Measurements from ENCODE around the gene CYFIP1. TPM values are rescaled to one million over a fixed set of nuclear protein-coding genes. Genes with fewer than 3 reads are reported as not detected.

CYFIP1 gene
- total RNA-seq, 1 experiment from 2014 or later: 159 TPM

DNA sequence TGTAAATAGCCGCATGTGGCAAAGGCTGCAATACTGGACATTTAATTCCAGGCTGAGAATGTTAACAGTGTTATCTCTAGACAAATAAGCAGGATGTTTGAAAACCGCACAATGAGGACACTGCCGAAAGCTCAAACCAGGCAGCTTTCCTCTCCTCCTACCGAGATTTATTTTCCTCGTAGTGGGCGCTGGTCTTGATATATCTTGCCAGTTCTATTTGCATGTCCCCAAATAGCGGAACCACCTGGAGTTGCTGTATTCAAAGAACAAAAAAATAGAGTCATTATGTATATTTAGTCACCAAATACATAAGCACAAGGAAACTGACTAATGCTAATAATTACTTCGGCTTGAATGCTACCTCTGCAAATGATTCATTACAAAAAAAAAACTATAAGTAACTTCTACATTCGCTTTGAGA lies 46.5 kb downstream of the CYFIP1 start:
- ATAC-seq (no peak), DNase-seq (ENCODE audit: low read depth, low spot score) (no peak)
- Histone ChIP-seq H3K4me3 (ENCODE audit: low read depth in 2 of 2, low read length in 2 of 2) (no peak overlapping the region), H3K36me3 (ENCODE audit: control insufficient read depth, insufficient read depth, low read length) (no peaks in the 10 kb centered on the region; the same call in none of the 2 replicates), H3K4me1 (ENCODE audit: control insufficient read depth, insufficient read depth, low read length) (no peaks in the 10 kb centered on the region), H3K27me3 (ENCODE audit: control insufficient read depth, insufficient read depth, low read length) (no peaks in the 10 kb centered on the region), H3K27ac (ENCODE audit: low read length) (no peak overlapping the region), H3K9me3 (ENCODE audit: control insufficient read depth, insufficient read depth, low read depth, low read length) (no peaks in the 10 kb centered on the region)
- POLR2A ChIA-PET: no interaction called here
- in situ Hi-C loops (cut with HindIII; ENCODE audit: low pct_unique_long_range_greater_than_20kb, low sequenced_read_pairs): no loop called here
- CTCF ChIA-PET: no interaction called here
- TF ChIP-seq POLR2AphosphoS5 (IDR thresholded peaks at IDR 0.05; ENCODE audit: low read depth, low read length) (no peak), TCF7L2 (IDR thresholded peaks at IDR 0.05; ENCODE audit: low read depth, low read length) (no peak), SIN3A (IDR thresholded peaks at IDR 0.05; ENCODE audit: borderline replicate concordance, insufficient read depth, low read depth, low read length) (no peak)
- TF ChIP-seq, protein P1, sequence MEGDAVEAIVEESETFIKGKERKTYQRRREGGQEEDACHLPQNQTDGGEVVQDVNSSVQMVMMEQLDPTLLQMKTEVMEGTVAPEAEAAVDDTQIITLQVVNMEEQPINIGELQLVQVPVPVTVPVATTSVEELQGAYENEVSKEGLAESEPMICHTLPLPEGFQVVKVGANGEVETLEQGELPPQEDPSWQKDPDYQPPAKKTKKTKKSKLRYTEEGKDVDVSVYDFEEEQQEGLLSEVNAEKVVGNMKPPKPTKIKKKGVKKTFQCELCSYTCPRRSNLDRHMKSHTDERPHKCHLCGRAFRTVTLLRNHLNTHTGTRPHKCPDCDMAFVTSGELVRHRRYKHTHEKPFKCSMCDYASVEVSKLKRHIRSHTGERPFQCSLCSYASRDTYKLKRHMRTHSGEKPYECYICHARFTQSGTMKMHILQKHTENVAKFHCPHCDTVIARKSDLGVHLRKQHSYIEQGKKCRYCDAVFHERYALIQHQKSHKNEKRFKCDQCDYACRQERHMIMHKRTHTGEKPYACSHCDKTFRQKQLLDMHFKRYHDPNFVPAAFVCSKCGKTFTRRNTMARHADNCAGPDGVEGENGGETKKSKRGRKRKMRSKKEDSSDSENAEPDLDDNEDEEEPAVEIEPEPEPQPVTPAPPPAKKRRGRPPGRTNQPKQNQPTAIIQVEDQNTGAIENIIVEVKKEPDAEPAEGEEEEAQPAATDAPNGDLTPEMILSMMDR (IDR thresholded peaks at IDR 0.05): no peak
- TF ChIP-seq, protein P2, sequence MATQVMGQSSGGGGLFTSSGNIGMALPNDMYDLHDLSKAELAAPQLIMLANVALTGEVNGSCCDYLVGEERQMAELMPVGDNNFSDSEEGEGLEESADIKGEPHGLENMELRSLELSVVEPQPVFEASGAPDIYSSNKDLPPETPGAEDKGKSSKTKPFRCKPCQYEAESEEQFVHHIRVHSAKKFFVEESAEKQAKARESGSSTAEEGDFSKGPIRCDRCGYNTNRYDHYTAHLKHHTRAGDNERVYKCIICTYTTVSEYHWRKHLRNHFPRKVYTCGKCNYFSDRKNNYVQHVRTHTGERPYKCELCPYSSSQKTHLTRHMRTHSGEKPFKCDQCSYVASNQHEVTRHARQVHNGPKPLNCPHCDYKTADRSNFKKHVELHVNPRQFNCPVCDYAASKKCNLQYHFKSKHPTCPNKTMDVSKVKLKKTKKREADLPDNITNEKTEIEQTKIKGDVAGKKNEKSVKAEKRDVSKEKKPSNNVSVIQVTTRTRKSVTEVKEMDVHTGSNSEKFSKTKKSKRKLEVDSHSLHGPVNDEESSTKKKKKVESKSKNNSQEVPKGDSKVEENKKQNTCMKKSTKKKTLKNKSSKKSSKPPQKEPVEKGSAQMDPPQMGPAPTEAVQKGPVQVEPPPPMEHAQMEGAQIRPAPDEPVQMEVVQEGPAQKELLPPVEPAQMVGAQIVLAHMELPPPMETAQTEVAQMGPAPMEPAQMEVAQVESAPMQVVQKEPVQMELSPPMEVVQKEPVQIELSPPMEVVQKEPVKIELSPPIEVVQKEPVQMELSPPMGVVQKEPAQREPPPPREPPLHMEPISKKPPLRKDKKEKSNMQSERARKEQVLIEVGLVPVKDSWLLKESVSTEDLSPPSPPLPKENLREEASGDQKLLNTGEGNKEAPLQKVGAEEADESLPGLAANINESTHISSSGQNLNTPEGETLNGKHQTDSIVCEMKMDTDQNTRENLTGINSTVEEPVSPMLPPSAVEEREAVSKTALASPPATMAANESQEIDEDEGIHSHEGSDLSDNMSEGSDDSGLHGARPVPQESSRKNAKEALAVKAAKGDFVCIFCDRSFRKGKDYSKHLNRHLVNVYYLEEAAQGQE (IDR thresholded peaks at IDR 0.05; ENCODE audit: insufficient read depth in 1 of 2, low read depth in 2 of 2, low read length in 1 of 2): no peak
- BruUV-seq (replicated peaks): no TSS peak
- intact Hi-C loops (cut with micrococcal nuclease; ENCODE audit: unreplicated experiment): no loop called here

DNA sequence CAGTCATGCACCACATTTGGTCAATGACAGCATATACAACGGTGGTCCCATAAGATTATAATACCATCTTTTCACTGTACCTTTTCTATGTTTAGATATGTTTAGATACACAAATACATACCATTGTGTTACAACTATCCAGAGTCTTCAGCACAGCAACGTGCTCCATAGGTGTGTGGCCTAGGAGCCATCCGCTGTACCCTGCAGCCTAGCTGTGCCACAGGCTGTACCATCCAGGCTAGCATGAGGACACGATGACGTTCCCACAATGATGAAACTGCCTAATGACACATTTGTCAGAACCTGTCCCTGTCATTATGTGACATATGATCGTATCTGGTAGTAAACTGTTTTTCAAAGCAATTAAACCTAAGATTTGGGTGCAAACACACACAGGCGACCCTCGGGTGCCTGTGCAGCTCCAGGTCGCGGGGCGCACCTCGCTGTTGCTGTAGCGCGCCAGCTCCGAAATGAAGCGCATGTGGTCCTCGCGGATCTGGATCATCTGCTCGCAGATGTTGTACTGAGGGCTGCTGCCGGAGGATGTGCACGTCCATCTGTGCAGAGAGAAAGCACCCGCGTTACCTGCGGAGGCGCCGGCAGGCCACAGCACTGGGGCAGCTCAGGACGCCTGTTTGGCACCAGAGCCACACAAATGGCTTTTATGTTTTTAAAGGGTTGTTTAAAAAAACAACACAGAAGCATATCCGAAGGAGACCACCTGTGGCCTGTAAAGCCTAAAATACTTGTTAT lies 48.2 kb downstream of the CYFIP1 start:
- Histone ChIP-seq H3K27me3 (ENCODE audit: control insufficient read depth, insufficient read depth, low read length) (no peaks in the 10 kb centered on the region), H3K36me3 (ENCODE audit: control insufficient read depth, insufficient read depth, low read length) (no peaks in the 10 kb centered on the region; the same call in none of the 2 replicates), H3K9me3 (ENCODE audit: control insufficient read depth, insufficient read depth, low read depth, low read length) (no peaks in the 10 kb centered on the region), H3K4me1 (ENCODE audit: control insufficient read depth, insufficient read depth, low read length) (no peaks in the 10 kb centered on the region), H3K4me3 (ENCODE audit: low read depth in 2 of 2, low read length in 2 of 2) (no peak overlapping the region), H3K27ac (ENCODE audit: low read length) (no peak overlapping the region)
- in situ Hi-C loops (cut with HindIII; ENCODE audit: low pct_unique_long_range_greater_than_20kb, low sequenced_read_pairs) (no loop called here), intact Hi-C loops (cut with micrococcal nuclease; ENCODE audit: unreplicated experiment) (no loop called here)
- TF ChIP-seq, protein P2 (IDR thresholded peaks at IDR 0.05; ENCODE audit: insufficient read depth in 1 of 2, low read depth in 2 of 2, low read length in 1 of 2): no peak
- no peak for TF ChIP-seq TCF7L2 (IDR thresholded peaks at IDR 0.05; ENCODE audit: low read depth, low read length)
- TF ChIP-seq, protein P1 (IDR thresholded peaks at IDR 0.05): no peak
- DNase-seq (ENCODE audit: low read depth, low spot score) (no peak), ATAC-seq (no peak)
- BruUV-seq (replicated peaks): no TSS peak
- ChIA-PET POLR2A (no interaction called here), CTCF (no interaction called here)
